Fibroblast of lung (primary cell): ENCODE results near the gene ABCA4. TPM values are rescaled to one million over a fixed set of nuclear protein-coding genes. Genes with fewer than 3 reads are reported as not detected.

Experiments
- DNase-seq, 2 donors: peaks; one replicate each; pipeline versions ENCODE4 v3.0.0 to v3.0.0-alpha.2; 2010; ENCODE audit warnings: low read depth in 2 of 2
- H2AFZ ChIP-seq: 2 replicates; pipeline ENCODE4 v1.5.1; 2012; ENCODE audit warnings: low read length, control low read depth, inconsistent platforms
- H3K27ac ChIP-seq: 2 replicates; pipeline ENCODE4 v1.5.1; 2011; ENCODE audit warnings: low read length, control low read depth; ENCODE audit not compliant: insufficient read depth
- H3K27me3 ChIP-seq: 2 replicates; pipeline ENCODE4 v1.5.1; 2011; ENCODE audit warnings: mild to moderate bottlenecking, low read length; ENCODE audit not compliant: control insufficient read depth, insufficient read depth
- H3K36me3 ChIP-seq: 2 replicates; pipeline ENCODE4 v1.5.1; 2011; ENCODE audit warnings: low read length; ENCODE audit not compliant: control insufficient read depth, insufficient read depth
- H3K4me1 ChIP-seq: 2 replicates; pipeline ENCODE4 v1.5.1; 2011; ENCODE audit warnings: low read length; ENCODE audit not compliant: control insufficient read depth, insufficient read depth; ENCODE audit errors: extremely low read depth
- H3K4me2 ChIP-seq: 2 replicates; pipeline ENCODE4 v1.5.1; 2011; ENCODE audit warnings: low read length, control low read depth; ENCODE audit not compliant: insufficient read depth; ENCODE audit errors: extremely low read depth
- H3K4me3 ChIP-seq, 4 experiments: fragments of 200-600 bp in 1 of 4; sonication (generic) in 1 of 4; replicated peaks in 1 of 4; 2 replicates each; pipeline ENCODE4 v1.5.1; 2011 to 2016; ENCODE audit warnings: low read length in 4 of 4, low read depth in 3 of 4, mild to moderate bottlenecking in 3 of 4, control low read depth in 2 of 4, inconsistent platforms in 1 of 4, mixed read lengths in 1 of 4; ENCODE audit not compliant: insufficient read depth in 1 of 4; ENCODE audit errors: control extremely low read depth in 1 of 4
- H3K79me2 ChIP-seq: 2 replicates; pipeline ENCODE4 v1.5.1; 2012; ENCODE audit warnings: mild to moderate bottlenecking, low read length, inconsistent platforms; ENCODE audit not compliant: control insufficient read depth, insufficient read depth
- H3K9ac ChIP-seq: 2 replicates; pipeline ENCODE4 v1.5.1; 2011; ENCODE audit warnings: mild to moderate bottlenecking, low read length, control low read depth; ENCODE audit not compliant: insufficient read depth
- H3K9me3 ChIP-seq: 2 replicates; pipeline ENCODE4 v1.5.1; 2012; ENCODE audit warnings: low read depth, low read length; ENCODE audit not compliant: control insufficient read depth, insufficient read depth
- H4K20me1 ChIP-seq: 2 replicates; pipeline ENCODE4 v1.5.1; 2011; ENCODE audit warnings: low read length; ENCODE audit not compliant: control insufficient read depth, insufficient read depth; ENCODE audit errors: extremely low read depth
- CTCF ChIP-seq, 2 donors: IDR thresholded peaks in 1 of 2; conservative IDR thresholded peaks in 1 of 2; 1 replicate in 1 of 2; 2 replicates in 1 of 2; pipeline ENCODE4 v1.5.1; 2011 to 2012; ENCODE audit warnings: low read length in 2 of 2, control low read depth in 1 of 2, inconsistent platforms in 1 of 2, low read depth in 1 of 2, mild to moderate bottlenecking in 1 of 2
- EZH2 ChIP-seq: IDR thresholded peaks from 2 replicates; pipeline ENCODE4 v1.5.1; 2012; ENCODE audit warnings: low read length, control low read depth, mild to moderate bottlenecking; ENCODE audit errors: missing control alignments
- polyA plus RNA-seq, 2 donors: library from polyadenylated mRNA; depleted of rRNA in 1 of 2; stranded (reverse) in 1 of 2; unstranded in 1 of 2; fragments of >200 nt; gene quantifications; 2 replicates each; pipeline ENCODE4 v1.2.1, GENCODE V29; 2011 to 2012; ENCODE audit warnings: missing spikeins in 1 of 2
- total RNA-seq: library from RNA; depleted of rRNA; stranded (reverse); fragments of >200 nt; gene quantifications from 2 replicates; pipeline ENCODE4 v1.2.1, GENCODE V29; 2014

ABCA4 gene
- total and polyA plus RNA-seq, 2 donors (not counting 1 experiment from before 2014, with no cell fraction given), result 0.07 to 0.33 TPM

GRCh38 chr1:94130851-94131595 lies 10.1 kb upstream of the ABCA4 start:
- Histone ChIP-seq H3K36me3 (no peaks in the 10 kb centered on the region), H3K79me2 (no peaks in the 10 kb centered on the region), H3K9me3 (no peaks in the 10 kb centered on the region), H4K20me1 (no peaks in the 10 kb centered on the region), H2AFZ (no peak overlapping the region), H3K4me3 (no peak overlapping the region), H3K9ac (no peak overlapping the region), H3K27me3 (no peaks in the 10 kb centered on the region), H3K4me2 (no peak overlapping the region), H3K4me1 (peaks cover 3% of the 10 kb centered on the region), H3K27ac (no peak overlapping the region)
- no peak for TF ChIP-seq EZH2
- no peak for TF ChIP-seq CTCF (conservative IDR thresholded peaks at IDR 0.05 in 1 of 2, IDR thresholded peaks at IDR 0.05 in 1 of 2; ENCODE audit: low read depth in 1 of 2, low read length in 2 of 2)
- peak in 1 of 2 donors; percentile 86 for DNase-seq

GRCh38 chr1:94126651-94127050 lies 5.7 kb upstream of the ABCA4 start:
- no peak overlapping the region for H3K27ac ChIP-seq
- H2AFZ ChIP-seq, result no peak overlapping the region

More at GRCh38 chr1:94126651-94127050, 5.7 kb upstream of the ABCA4 start:
- H3K9ac ChIP-seq, result no peak overlapping the region
- no peaks in the 10 kb centered on the region for H4K20me1 ChIP-seq
- no peaks in the 10 kb centered on the region for H3K36me3 ChIP-seq
- H3K4me1 ChIP-seq, result peaks cover 3% of the 10 kb centered on the region
- no peaks in the 10 kb centered on the region for H3K79me2 ChIP-seq
- no peak for DNase-seq
- H3K4me2 ChIP-seq, result no peak overlapping the region
- TF ChIP-seq EZH2 (no peak), CTCF (conservative IDR thresholded peaks at IDR 0.05 in 1 of 2, IDR thresholded peaks at IDR 0.05 in 1 of 2; ENCODE audit: low read depth in 1 of 2, low read length in 2 of 2) (no peak)
- no peaks in the 10 kb centered on the region for H3K27me3 ChIP-seq
- no peaks in the 10 kb centered on the region for H3K9me3 ChIP-seq
- no peak overlapping the region for H3K4me3 ChIP-seq
